HG03520 (cell line): Measurements from ENCODE around the gene NAA80.

ENCODE experiments used
- ATAC-seq: cut with Tn5 transposase; IDR thresholded peaks from one replicate; pipeline ENCODE4 v1.9.1; 2021; ENCODE audit warnings: mild to moderate bottlenecking, moderate library complexity; ENCODE audit not compliant: unreplicated experiment

Gene NAA80

GRCh38 chr3:50298836-50299637 is at the start of gene NAA80, which contains the start of gene HYAL3:
Gene NAA80 (minus strand): TSS chr3:50299405. CDS start chr3:50297463, 1,942 bp downstream.
Gene HYAL3 (minus strand): TSS chr3:50299405. CDS start chr3:50295602, 3,803 bp downstream.
- peak; percentile 79 for ATAC-seq

GRCh38 chr3:50347187-50347813 is 48.1 kb upstream of the NAA80 start:
- ATAC-seq = no peak

GRCh38 chr3:50345586-50346234 is 46.5 kb upstream of the NAA80 start, which contains the start of gene ZMYND10:
Gene ZMYND10 (minus strand): TSS chr3:50345732. CDS start chr3:50345579, 153 bp downstream.
- no peak for ATAC-seq

GRCh38 chr3:50345008-50345407 is 45.8 kb upstream of the NAA80 start:
- ATAC-seq = no peak

- no peak for ATAC-seq
Measured at GRCh38 chr3:50342813-50343633, 43.8 kb upstream of the NAA80 start.

GRCh38 chr3:50341996-50342650 is 42.9 kb upstream of the NAA80 start:
- no peak for ATAC-seq

GRCh38 chr3:50341537-50341936 is 42.3 kb upstream of the NAA80 start:
- ATAC-seq = no peak

- no peak for ATAC-seq
Measured at GRCh38 chr3:50340448-50341329, 41.5 kb upstream of the NAA80 start, which contains the start of gene RASSF1. Gene RASSF1 (minus strand): TSS chr3:50340836. CDS start chr3:50340805, 31 bp downstream.

GRCh38 chr3:50340147-50340447 is 40.9 kb upstream of the NAA80 start:
- ATAC-seq = no peak

- ATAC-seq = no peak
Measured at GRCh38 chr3:50339485-50340146, 40.4 kb upstream of the NAA80 start.

- no peak for ATAC-seq
Measured at GRCh38 chr3:50338965-50339364, 39.8 kb upstream of the NAA80 start.

- peak; percentile 67 for ATAC-seq
Measured at GRCh38 chr3:50337175-50337861, 38.1 kb upstream of the NAA80 start.

GRCh38 chr3:50336452-50337174 is 37.4 kb upstream of the NAA80 start:
- peak; percentile 28 for ATAC-seq

- no peak for ATAC-seq
Measured at GRCh38 chr3:50334339-50335075, 35.3 kb upstream of the NAA80 start.

GRCh38 chr3:50333744-50334328 is 34.6 kb upstream of the NAA80 start:
- ATAC-seq = no peak

GRCh38 chr3:50331364-50331907 is 32.2 kb upstream of the NAA80 start:
- no peak for ATAC-seq
